Measurements from ENCODE around the gene IMMP2L. TPM values are rescaled to one million over a fixed set of nuclear protein-coding genes. Genes with fewer than 3 reads are reported as not detected.

The IMMP2L gene
- total RNA-seq, 2 experiments from 2014 or later, result 8.9 to 18.7 TPM

GRCh38 chr7:111009526-111010040 lies 552.7 kb downstream of the IMMP2L start:
- H3K4me3 ChIP-seq (ENCODE audit: low read length), result peak overlapping the region; percentile 17
- intact Hi-C loops (cut with DNase I, micrococcal nuclease), result loop anchor here in 1 of 2 experiments (2.0 to 5.0 kb wide), 2 partner anchors 15 to 73 kb away; no protein-coding TSS in a partner anchor
- DNase-seq (no peak), ATAC-seq (ENCODE audit: poor library complexity) (peak; percentile 5)
- Mint-ChIP-seq H3K27me3 (no peaks in the 10 kb centered on the region), H3K27ac (no peak overlapping the region), H3K4me1 (ENCODE audit: low read depth) (peaks cover 9% of the 10 kb centered on the region), H3K9me3 (no peaks in the 10 kb centered on the region), H3K36me3 (ENCODE audit: low read depth) (no peaks in the 10 kb centered on the region), H3K4me3 (peak overlapping the region; percentile 65)
- H3K9me3 ChIP-seq (ENCODE audit: control insufficient read depth in 1 of 2, insufficient read depth in 1 of 2, low read length in 2 of 2), result no peaks in the 10 kb centered on the region
- H3K36me3 ChIP-seq (ENCODE audit: insufficient read depth, low read length), result no peaks in the 10 kb centered on the region
- H3K27ac ChIP-seq (ENCODE audit: low read depth in 1 of 2, low read length in 2 of 2), result peak overlapping the region; percentile 34 to 46
- POLR2A ChIA-PET, result interaction anchor here (0.7 to 7.0 kb wide), 8 partner anchors 9 to 91 kb away, joined by 3 to 64 read pairs (median 4); partner anchors contain the start of gene LRRN3
- H3K4me1 ChIP-seq (ENCODE audit: insufficient read depth, low read length), result peaks cover 19% of the 10 kb centered on the region
- no peaks in the 10 kb centered on the region for H3K27me3 ChIP-seq (ENCODE audit: control insufficient read depth in 1 of 2, insufficient read depth in 2 of 2, low read length in 2 of 2)
- CTCF ChIA-PET, result no interaction called here
- no peak for TF ChIP-seq CTCF (IDR thresholded peaks at IDR 0.05)

DNA sequence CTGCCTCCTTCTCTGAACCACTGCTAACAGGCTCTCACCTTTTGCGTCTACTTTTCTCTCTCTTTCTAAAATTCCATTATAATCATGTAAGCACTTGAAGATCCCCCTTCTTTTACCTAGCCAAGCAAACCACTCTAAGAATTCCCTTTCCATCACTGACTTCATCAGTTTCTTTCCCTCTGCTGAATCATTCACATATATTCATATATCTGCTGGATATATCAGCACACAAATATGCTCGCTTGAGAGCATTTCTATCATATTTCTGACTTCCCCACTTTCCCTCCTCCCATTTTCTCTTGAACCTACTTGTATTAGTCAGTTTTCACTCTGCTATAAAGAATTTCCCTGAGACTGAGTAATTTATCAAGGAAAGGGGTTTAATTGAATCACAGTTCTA lies 555.6 kb downstream of the IMMP2L start:
- Histone ChIP-seq H3K4me3 (ENCODE audit: low read length) (no peak overlapping the region), H3K4me1 (ENCODE audit: insufficient read depth, low read length) (peaks cover 7% of the 10 kb centered on the region), H3K9me3 (ENCODE audit: control insufficient read depth in 1 of 2, insufficient read depth in 1 of 2, low read length in 2 of 2) (no peaks in the 10 kb centered on the region), H3K36me3 (ENCODE audit: insufficient read depth, low read length) (no peaks in the 10 kb centered on the region), H3K27me3 (ENCODE audit: control insufficient read depth in 1 of 2, insufficient read depth in 2 of 2, low read length in 2 of 2) (no peaks in the 10 kb centered on the region), H3K27ac (ENCODE audit: low read depth in 1 of 2, low read length in 2 of 2) (no peak overlapping the region)
- TF ChIP-seq CTCF (IDR thresholded peaks at IDR 0.05), result no peak
- Mint-ChIP-seq H3K36me3 (ENCODE audit: low read depth) (no peaks in the 10 kb centered on the region), H3K27me3 (no peaks in the 10 kb centered on the region), H3K4me1 (ENCODE audit: low read depth) (peaks cover 13% of the 10 kb centered on the region), H3K27ac (no peak overlapping the region), H3K9me3 (no peaks in the 10 kb centered on the region), H3K4me3 (no peak overlapping the region)
- ChIA-PET POLR2A (interaction anchor here (0.9 kb wide), 1 partner anchor 77 kb away, joined by 3 read pairs; no protein-coding TSS in a partner anchor), CTCF (no interaction called here)
- DNase-seq (no peak), ATAC-seq (ENCODE audit: poor library complexity) (no peak)
- intact Hi-C loops (cut with DNase I, micrococcal nuclease), result no loop called here

DNA sequence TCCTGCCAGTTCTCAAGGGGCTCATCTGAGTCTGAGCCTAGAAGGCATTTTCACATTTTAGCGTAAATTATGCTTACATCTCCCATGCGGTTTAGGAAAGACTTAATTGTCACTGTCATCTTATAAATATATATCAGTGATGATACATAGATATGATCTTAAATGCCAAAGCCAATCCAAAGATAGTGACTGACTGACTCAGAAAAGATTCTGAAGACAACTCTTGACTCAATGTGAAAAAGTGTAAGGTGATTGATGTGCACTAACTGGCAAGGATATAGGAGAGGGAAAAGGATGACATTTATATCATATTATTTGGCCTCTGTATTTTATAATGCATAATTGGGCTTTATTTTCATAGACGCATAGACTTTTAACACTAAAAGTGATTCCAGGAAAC lies 556.3 kb downstream of the IMMP2L start:
- no peak for DNase-seq
- Histone ChIP-seq H3K9me3 (ENCODE audit: control insufficient read depth in 1 of 2, insufficient read depth in 1 of 2, low read length in 2 of 2) (no peaks in the 10 kb centered on the region), H3K4me1 (ENCODE audit: insufficient read depth, low read length) (peaks cover 5% of the 10 kb centered on the region), H3K27me3 (ENCODE audit: control insufficient read depth in 1 of 2, insufficient read depth in 2 of 2, low read length in 2 of 2) (no peaks in the 10 kb centered on the region), H3K27ac (ENCODE audit: low read depth in 1 of 2, low read length in 2 of 2) (no peak overlapping the region), H3K4me3 (ENCODE audit: low read length) (no peak overlapping the region), H3K36me3 (ENCODE audit: insufficient read depth, low read length) (no peaks in the 10 kb centered on the region)
- Mint-ChIP-seq H3K4me3 (no peak overlapping the region), H3K4me1 (ENCODE audit: low read depth) (peaks cover 16% of the 10 kb centered on the region), H3K27me3 (no peaks in the 10 kb centered on the region), H3K36me3 (ENCODE audit: low read depth) (no peaks in the 10 kb centered on the region), H3K9me3 (no peaks in the 10 kb centered on the region), H3K27ac (no peak overlapping the region)
- no peak for ATAC-seq (ENCODE audit: poor library complexity)
- CTCF ChIA-PET, result no interaction called here
- POLR2A ChIA-PET, result no interaction called here
- no peak for TF ChIP-seq CTCF (IDR thresholded peaks at IDR 0.05)
- intact Hi-C loops (cut with DNase I, micrococcal nuclease), result no loop called here
